Lung (tissue), 12 donors: Measurements from ENCODE around the gene NTM. TPM values are rescaled to one million over a fixed set of nuclear protein-coding genes. Genes with fewer than 3 reads are reported as not detected.

ENCODE experiments used
- ATAC-seq: fragments of 200-7000 bp; cut with Tn5 transposase; one replicate; pipeline ENCODE4 v1.9.1; 2020; ENCODE audit warnings: moderate number of reproducible peaks; ENCODE audit not compliant: insufficient read depth, low FRiP score
- DNase-seq, 3 donors: peaks; one replicate each; pipeline ENCODE4 v3.0.0-alpha.2; 2013 to 2017
- H3K27ac ChIP-seq, 2 donors: one replicate each; pipeline ENCODE4 v1.5.1; 2013; ENCODE audit warnings: mild to moderate bottlenecking in 2 of 2, moderate library complexity in 2 of 2, control low read depth in 1 of 2, inconsistent platforms in 1 of 2, low read depth in 1 of 2, low read length in 1 of 2
- H3K27me3 ChIP-seq, 3 donors: one replicate each; pipeline ENCODE4 v1.5.1; 2013; ENCODE audit warnings: low read length in 2 of 3; ENCODE audit not compliant: control insufficient read depth in 3 of 3, insufficient read depth in 3 of 3
- H3K36me3 ChIP-seq, 4 donors: one replicate each; pipeline ENCODE4 v1.5.1; 2013; ENCODE audit warnings: low read length in 4 of 4, mild to moderate bottlenecking in 1 of 4, moderate library complexity in 1 of 4; ENCODE audit not compliant: control insufficient read depth in 4 of 4, insufficient read depth in 4 of 4
- H3K4me1 ChIP-seq, 5 donors: one replicate each; pipeline ENCODE4 v1.5.1; 2013; ENCODE audit warnings: low read length in 5 of 5, mild to moderate bottlenecking in 2 of 5, moderate library complexity in 1 of 5; ENCODE audit not compliant: control insufficient read depth in 5 of 5, insufficient read depth in 5 of 5
- H3K4me3 ChIP-seq: one replicate; pipeline ENCODE4 v1.5.1; 2013; ENCODE audit warnings: mild to moderate bottlenecking, control low read depth, moderate library complexity
- H3K9ac ChIP-seq, 2 donors: one replicate each; pipeline ENCODE4 v1.5.1; 2013; ENCODE audit warnings: low read length in 2 of 2, control low read depth in 1 of 2; ENCODE audit not compliant: insufficient read depth in 1 of 2
- H3K9me3 ChIP-seq, 4 donors: one replicate each; pipeline ENCODE4 v1.5.1; 2013; ENCODE audit warnings: low read length in 3 of 4, mild to moderate bottlenecking in 1 of 4, moderate library complexity in 1 of 4; ENCODE audit not compliant: control insufficient read depth in 4 of 4, insufficient read depth in 3 of 4
- CTCF ChIP-seq: IDR thresholded peaks from 2 replicates; pipeline ENCODE4 v1.5.1; 2012; ENCODE audit warnings: mild to moderate bottlenecking; ENCODE audit errors: control extremely low read depth, extremely low read depth
- WGBS, 2 donors: extraction: QIAGEN DNeasy Blood & Tissue Kit; methylation state at CpG; one replicate each; pipeline ENCODE4 v1.1.7; 2013; 5-methylcytosine and 5-hydroxymethylcytosine counted together
- polyA plus RNA-seq, 2 donors: library from polyadenylated mRNA; stranded (reverse); fragments of 200-250 nt; gene quantifications; one replicate each; pipeline ENCODE4 v1.2.1, GENCODE V29; 2013
- total RNA-seq, 2 donors: library from RNA; depleted of rRNA in 1 of 2; stranded (reverse); fragments of >200 nt in 1 of 2; gene quantifications; one replicate each; pipeline ENCODE4 v1.2.1, GENCODE V29; 2014 to 2021
- donor health status: control.
- donor health status: control.
- donor health status: Bipolar disorder and iron deficiency.
- donor health status: healthy.
- donor health status: DM: yes; HTN: yes; CAD: no.

The NTM gene
- total and polyA plus RNA-seq, 4 donors, result 0.39 to 30.9 (median 7.2) TPM

DNA sequence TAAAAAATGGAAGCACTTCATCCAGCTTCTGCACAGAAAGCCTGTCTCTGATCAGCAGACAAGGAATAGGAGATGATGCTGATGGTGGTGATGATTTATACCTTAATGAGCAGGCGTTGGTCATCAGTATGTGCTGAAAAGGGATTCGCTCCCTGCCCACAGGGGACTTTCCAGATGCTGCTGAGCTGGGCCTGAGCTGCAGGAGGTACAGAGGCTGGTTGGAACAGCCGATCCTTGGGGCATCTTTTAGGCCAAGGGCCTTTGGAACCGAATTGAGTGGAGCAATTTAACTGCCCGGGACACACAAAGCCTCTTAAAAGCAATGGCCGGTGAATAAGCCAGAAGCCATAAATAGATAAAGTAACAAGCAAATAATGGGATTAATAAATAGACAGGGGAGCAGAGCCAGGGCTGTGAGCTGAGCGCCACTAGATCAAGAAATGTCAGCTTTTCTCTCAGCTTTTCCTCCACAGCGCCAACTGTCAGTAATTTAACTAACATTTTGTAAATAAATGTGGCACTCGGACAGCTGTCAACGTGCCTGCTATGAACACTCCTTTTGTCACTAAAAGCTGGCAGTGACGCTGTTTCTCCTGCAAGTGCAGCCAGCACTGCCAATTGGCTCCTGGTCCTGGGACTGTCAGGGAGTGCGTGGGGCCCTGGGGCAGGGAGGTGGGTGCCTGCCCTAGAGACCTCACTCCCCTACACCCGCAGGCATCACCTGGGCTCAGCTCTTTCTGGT lies 562.3 kb downstream of the NTM start:
- ATAC-seq (no peak), DNase-seq (no peak)
- whole genome bisulfite sequencing, 2 donors, result 67 to 82% methylated on average over 13 of the region's 13 CpGs
- no peak overlapping the region for H3K27ac ChIP-seq
- no peaks in the 10 kb centered on the region for H3K36me3 ChIP-seq
- peaks cover 0 to 3% (median 0%) of the 10 kb centered on the region in 3 donors for H3K27me3 ChIP-seq
- no peak overlapping the region for H3K9ac ChIP-seq
- TF ChIP-seq CTCF, result no peak
- peaks cover 0 to 4% (median 0%) of the 10 kb centered on the region in 5 donors for H3K4me1 ChIP-seq
- H3K4me3 ChIP-seq, result no peak overlapping the region
- H3K9me3 ChIP-seq, result peaks cover 0 to 2% (median 0%) of the 10 kb centered on the region in 4 donors

- 78 to 86% methylated on average over 4 of the region's 4 CpGs for WGBS, 2 donors
- no peak for ATAC-seq
- no peak for TF ChIP-seq CTCF
Observed at GRCh38 chr11:131934006-131934405, 563.6 kb downstream of the NTM start.

DNA sequence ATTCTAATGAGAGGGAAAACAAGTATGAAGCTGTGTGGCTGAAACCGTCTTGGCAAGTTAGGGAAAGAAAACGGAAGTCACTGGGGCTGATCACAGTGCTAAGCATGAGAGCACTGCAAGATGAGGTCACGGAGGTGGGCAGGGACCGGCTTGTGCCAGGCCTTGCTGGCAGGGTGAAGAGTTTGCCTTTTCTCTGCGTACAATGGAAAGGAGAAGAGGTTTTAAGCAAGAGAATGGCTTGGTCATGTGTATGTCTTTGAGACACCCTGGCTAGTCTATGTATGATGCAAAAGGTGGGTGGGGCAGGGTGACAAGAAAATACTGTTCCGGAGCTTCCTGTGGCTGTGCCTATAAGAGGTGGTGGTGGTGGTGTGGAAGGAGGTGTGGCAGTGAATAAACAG lies 567.9 kb downstream of the NTM start:
- H3K27ac ChIP-seq, result no peak overlapping the region
- 74 to 82% methylated on average over 6 of the region's 6 CpGs for WGBS, 2 donors
- H3K36me3 ChIP-seq, result no peaks in the 10 kb centered on the region
- H3K9me3 ChIP-seq, result peaks cover 0 to 2% (median 0%) of the 10 kb centered on the region in 4 donors
- no peak overlapping the region for H3K4me3 ChIP-seq
- no peak overlapping the region for H3K9ac ChIP-seq
- DNase-seq, result no peak
- TF ChIP-seq CTCF, result no peak
- peaks cover 0 to 1% (median 0%) of the 10 kb centered on the region in 5 donors for H3K4me1 ChIP-seq
- H3K27me3 ChIP-seq, result peaks cover 0 to 3% (median 0%) of the 10 kb centered on the region in 3 donors
- ATAC-seq, result peak; percentile 59

More at GRCh38 chr11:131934006-131934405, 563.6 kb downstream of the NTM start:
- Histone ChIP-seq H3K9ac (no peak overlapping the region), H3K4me1 (peaks cover 0 to 4% (median 0%) of the 10 kb centered on the region in 5 donors), H3K4me3 (no peak overlapping the region), H3K36me3 (no peaks in the 10 kb centered on the region), H3K27ac (no peak overlapping the region), H3K27me3 (peaks cover 0 to 3% (median 0%) of the 10 kb centered on the region in 3 donors), H3K9me3 (peaks cover 0 to 5% (median 0%) of the 10 kb centered on the region in 4 donors)
- DNase-seq, result no peak
